Breast epithelium (tissue), 4 donors: Measurements from ENCODE around the gene COL4A2. TPM values are rescaled to one million over a fixed set of nuclear protein-coding genes. Genes with fewer than 3 reads are reported as not detected.
A peak's percentile ranks its signal among the peaks of the same experiment; 100 is the strongest.

ENCODE experiments used
- DNase-seq, 2 donors: peaks; one replicate each; pipeline ENCODE4 v3.0.0-alpha.2; 2019; ENCODE audit warnings: low spot score in 2 of 2
- H3K27ac ChIP-seq, 2 donors: fragments of 200-600 bp; sonication (generic) in 1 of 2; one replicate each; pipeline ENCODE4 v1.5.1; 2016 to 2019; ENCODE audit warnings: mild to moderate bottlenecking in 1 of 2
- H3K27me3 ChIP-seq, 2 donors: fragments of 200-600 bp; sonication (generic) in 1 of 2; one replicate each; pipeline versions ENCODE4 v1.5.1 to v1.6.0; 2017 to 2019; ENCODE audit warnings: control low read depth in 1 of 2, mild to moderate bottlenecking in 1 of 2
- H3K36me3 ChIP-seq: fragments of 200-600 bp; one replicate; pipeline ENCODE4 v1.5.1; 2019
- H3K4me1 ChIP-seq, 2 donors: fragments of 200-600 bp; sonication (generic); one replicate each; pipeline ENCODE4 v1.5.1; 2016 to 2019; ENCODE audit warnings: control low read depth in 1 of 2
- H3K4me3 ChIP-seq, 3 donors: fragments of 200-600 bp; sonication (generic); 1 replicate in 2 of 3; 2 replicates in 1 of 3; pipeline ENCODE4 v1.5.1; 2016 to 2019; ENCODE audit warnings: mild to moderate bottlenecking in 3 of 3, moderate library complexity in 2 of 3
- H3K9me3 ChIP-seq, 2 donors: fragments of 200-600 bp; sonication (generic) in 1 of 2; one replicate each; pipeline ENCODE4 v1.5.1; 2016 to 2019; ENCODE audit warnings: control low read depth in 1 of 2
- POLR2A ChIP-seq: fragments of 450-650 bp; IDR thresholded peaks from one replicate; pipeline ENCODE4 v1.6.1; 2016; ENCODE audit warnings: antibody characterized with exemption, mild to moderate bottlenecking, moderate library complexity
- POLR2AphosphoS5 ChIP-seq, 3 donors: sonication (generic); formaldehyde crosslinking; IDR thresholded peaks; one replicate each; pipeline ENCODE4 v1.6.1; 2017; ENCODE audit warnings: antibody characterized with exemption in 3 of 3
- intact Hi-C: fragments of 100-400 bp; cut with DNase I; formaldehyde crosslinking; loops from one replicate; pipeline ENCODE4 v1.15.1; 2023; ENCODE audit warnings: low total_unique reads
- total RNA-seq, 3 donors: library from RNA; depleted of rRNA; stranded (reverse); fragments of >200 nt; gene quantifications; one replicate each; pipeline ENCODE4 v1.1.0, GENCODE V29; 2016
- TF ChIP-seq, protein P1 (sequence below), 3 donors: fragments of 450-650 bp; IDR thresholded peaks; one replicate each; pipeline ENCODE4 v1.5.1; 2016 to 2017; ENCODE audit warnings: antibody characterized with exemption in 3 of 3, mild to moderate bottlenecking in 3 of 3, moderate library complexity in 3 of 3

The COL4A2 gene
- total RNA-seq, 3 donors from 2014 or later: 107 to 841 (median 307) TPM

DNA sequence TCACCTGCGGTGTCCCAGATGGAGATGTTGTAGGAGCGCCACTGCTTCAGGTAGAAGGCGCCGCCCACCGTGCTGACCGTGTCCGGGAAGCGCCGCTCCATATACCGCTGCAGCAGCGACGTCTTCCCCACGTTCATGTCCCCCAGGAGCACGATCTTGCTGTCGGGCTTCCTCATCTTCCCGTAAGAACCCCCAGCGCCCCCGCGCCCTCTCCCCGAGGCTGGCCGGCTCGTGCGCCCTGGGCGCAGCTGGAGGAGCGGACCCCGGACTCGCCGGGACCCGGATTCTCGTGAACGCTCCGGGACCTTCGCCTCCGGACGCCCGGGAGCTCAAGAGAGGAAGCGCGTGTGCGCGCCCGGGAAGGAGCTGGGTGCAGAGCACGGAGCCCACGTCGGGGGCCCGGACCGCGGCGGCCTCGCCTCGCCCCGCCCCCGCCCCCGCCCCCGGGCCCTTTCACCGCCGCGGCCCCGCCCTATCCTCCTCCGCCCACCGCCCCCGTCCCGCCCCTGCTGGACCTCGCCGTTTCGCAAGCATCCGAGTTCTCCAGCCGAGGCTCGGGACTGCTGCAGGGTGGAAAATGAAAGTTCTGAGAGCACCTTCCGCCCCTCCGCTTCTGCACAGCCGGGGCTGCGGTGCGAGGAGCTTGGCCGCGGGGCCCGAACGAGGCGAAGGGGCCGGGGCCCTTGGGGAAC lies 254.4 kb downstream of the COL4A2 start, which contains the start of gene RAB20:
Gene RAB20, minus strand, starts transcription at position 379 of the 692 bp plus-strand sequence. Its CDS starts 203 bp downstream, at position 176.
- intact Hi-C loops: no loop called here
- Histone ChIP-seq H3K9me3 (no peaks in the 10 kb centered on the region), H3K4me3 (peak within 1 kb of the TSS; percentile 77 to 90 (median 81)), H3K27me3 (no peaks in the 10 kb centered on the region), H3K36me3 (no peaks in the 10 kb centered on the region), H3K4me1 (no peaks in the 10 kb centered on the region), H3K27ac (peak within 1 kb of the TSS; percentile 91 to 96)
- TF ChIP-seq POLR2AphosphoS5 (IDR thresholded peaks at IDR 0.05): peak in 2 of 3 donors; percentile 34 to 36
- no peak for TF ChIP-seq POLR2A
- TF ChIP-seq, protein P1, sequence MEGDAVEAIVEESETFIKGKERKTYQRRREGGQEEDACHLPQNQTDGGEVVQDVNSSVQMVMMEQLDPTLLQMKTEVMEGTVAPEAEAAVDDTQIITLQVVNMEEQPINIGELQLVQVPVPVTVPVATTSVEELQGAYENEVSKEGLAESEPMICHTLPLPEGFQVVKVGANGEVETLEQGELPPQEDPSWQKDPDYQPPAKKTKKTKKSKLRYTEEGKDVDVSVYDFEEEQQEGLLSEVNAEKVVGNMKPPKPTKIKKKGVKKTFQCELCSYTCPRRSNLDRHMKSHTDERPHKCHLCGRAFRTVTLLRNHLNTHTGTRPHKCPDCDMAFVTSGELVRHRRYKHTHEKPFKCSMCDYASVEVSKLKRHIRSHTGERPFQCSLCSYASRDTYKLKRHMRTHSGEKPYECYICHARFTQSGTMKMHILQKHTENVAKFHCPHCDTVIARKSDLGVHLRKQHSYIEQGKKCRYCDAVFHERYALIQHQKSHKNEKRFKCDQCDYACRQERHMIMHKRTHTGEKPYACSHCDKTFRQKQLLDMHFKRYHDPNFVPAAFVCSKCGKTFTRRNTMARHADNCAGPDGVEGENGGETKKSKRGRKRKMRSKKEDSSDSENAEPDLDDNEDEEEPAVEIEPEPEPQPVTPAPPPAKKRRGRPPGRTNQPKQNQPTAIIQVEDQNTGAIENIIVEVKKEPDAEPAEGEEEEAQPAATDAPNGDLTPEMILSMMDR (IDR thresholded peaks at IDR 0.05): no peak
- peak; percentile 74 to 84 for DNase-seq

DNA sequence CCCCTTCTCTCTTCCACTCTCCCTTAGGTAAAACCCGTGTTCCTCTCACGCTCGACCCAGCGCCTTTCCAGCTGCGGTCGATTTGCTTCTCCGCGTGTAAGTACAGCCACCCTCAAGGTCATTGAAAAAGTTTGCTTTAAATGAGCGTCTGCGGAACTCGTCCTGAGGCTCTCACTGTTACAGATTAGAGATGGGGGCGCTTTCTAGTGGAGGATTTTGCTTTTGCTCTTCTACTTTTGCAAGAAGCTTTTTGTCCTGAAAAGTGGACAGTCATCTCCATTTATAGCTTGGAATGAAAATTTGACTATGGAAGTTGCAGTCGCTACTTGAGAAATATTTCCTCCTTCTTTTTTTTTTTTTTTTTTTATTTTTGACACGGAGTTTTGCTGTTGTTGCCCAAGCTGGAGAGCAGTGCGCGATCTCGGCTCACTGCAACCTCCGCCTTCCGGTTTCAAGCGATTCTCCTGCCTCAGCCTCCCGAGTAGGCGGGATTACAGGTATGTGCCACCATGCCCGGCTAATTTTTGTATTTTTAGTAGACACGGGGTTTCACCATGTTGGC lies 255.0 kb downstream of the COL4A2 start:
- intact Hi-C loops: no loop called here
- DNase-seq: no peak
- Histone ChIP-seq H3K27me3 (no peaks in the 10 kb centered on the region), H3K36me3 (no peaks in the 10 kb centered on the region), H3K4me1 (no peaks in the 10 kb centered on the region), H3K4me3 (peak overlapping the region; percentile 77 to 90 (median 81)), H3K27ac (peak overlapping the region; percentile 91 to 96), H3K9me3 (no peaks in the 10 kb centered on the region)
- TF ChIP-seq POLR2AphosphoS5 (IDR thresholded peaks at IDR 0.05): peak in 1 of 3 donors; percentile 2
- TF ChIP-seq, protein P1 (IDR thresholded peaks at IDR 0.05): no peak

Other genes starting within 250 kb of the COL4A2 start
- gene COL4A1, start 127 bp upstream of the COL4A2 start, total RNA-seq: 1,000 to 10,000 TPM in 1 of 3 donors, 100 to 1,000 TPM in 2; 118 to 1,008 (median 370) TPM